Loucy (cell line): ENCODE measurements around the gene SAG.

Source experiments
- EZH2phosphoT487 ChIP-seq: fragments of 200-600 bp; IDR thresholded peaks from 2 replicates; pipeline ENCODE4 v1.6.1; 2018; ENCODE audit warnings: antibody characterized with exemption, mild to moderate bottlenecking, moderate library complexity, borderline replicate concordance
- TF ChIP-seq, protein P1 (sequence below): fragments of 200-600 bp; sonication (generic); conservative IDR thresholded peaks from 2 replicates; pipeline ENCODE4 v1.5.1; 2014; ENCODE audit warnings: mild to moderate bottlenecking, antibody characterized with exemption, low read length

DNA sequence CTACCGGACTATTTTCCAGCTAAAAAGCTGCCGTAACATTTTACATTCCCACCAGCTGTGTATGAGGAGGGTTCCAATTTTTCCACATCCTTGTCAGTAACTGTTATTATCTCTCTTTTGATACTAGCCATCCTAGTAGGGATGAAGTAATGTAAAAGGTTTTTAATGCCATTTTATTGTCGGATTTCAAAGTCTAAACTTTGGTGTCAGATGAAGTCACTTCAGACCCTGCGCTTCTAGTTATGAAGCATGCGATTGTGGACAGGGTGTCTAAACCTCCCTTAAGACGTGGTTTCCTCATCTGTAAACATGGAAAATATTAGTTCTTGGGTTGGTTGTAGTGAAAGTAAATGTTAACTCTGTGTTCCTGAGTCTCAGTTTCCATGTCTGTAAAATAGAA, 51.3 kb downstream of the SAG start:
- TF ChIP-seq, protein P1, sequence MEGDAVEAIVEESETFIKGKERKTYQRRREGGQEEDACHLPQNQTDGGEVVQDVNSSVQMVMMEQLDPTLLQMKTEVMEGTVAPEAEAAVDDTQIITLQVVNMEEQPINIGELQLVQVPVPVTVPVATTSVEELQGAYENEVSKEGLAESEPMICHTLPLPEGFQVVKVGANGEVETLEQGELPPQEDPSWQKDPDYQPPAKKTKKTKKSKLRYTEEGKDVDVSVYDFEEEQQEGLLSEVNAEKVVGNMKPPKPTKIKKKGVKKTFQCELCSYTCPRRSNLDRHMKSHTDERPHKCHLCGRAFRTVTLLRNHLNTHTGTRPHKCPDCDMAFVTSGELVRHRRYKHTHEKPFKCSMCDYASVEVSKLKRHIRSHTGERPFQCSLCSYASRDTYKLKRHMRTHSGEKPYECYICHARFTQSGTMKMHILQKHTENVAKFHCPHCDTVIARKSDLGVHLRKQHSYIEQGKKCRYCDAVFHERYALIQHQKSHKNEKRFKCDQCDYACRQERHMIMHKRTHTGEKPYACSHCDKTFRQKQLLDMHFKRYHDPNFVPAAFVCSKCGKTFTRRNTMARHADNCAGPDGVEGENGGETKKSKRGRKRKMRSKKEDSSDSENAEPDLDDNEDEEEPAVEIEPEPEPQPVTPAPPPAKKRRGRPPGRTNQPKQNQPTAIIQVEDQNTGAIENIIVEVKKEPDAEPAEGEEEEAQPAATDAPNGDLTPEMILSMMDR: no peak
- TF ChIP-seq EZH2phosphoT487: no peak
